Common myeloid progenitor, CD34-positive (primary cell): ENCODE results near the gene UBN2.

Source experiments
- CTCF ChIA-PET: fragments of 350-600 bp; sonication (Branson Sonifier 250); formaldehyde crosslinking; loops from one replicate; lab custom pipeline; 2021; ENCODE audit warnings: antibody characterized with exemption; lab: Charles Lee
- POLR2A ChIA-PET: fragments of 350-600 bp; sonication (Branson Sonifier 250); formaldehyde crosslinking; loops from one replicate; lab custom pipeline; 2021; ENCODE audit warnings: antibody characterized with exemption; lab: Charles Lee
- DNase-seq, 3 donors: peaks; one replicate each; pipeline versions ENCODE4 v3.0.0 to v3.0.0-alpha.2; 2013
- H3K27ac ChIP-seq, 2 experiments: 1 replicate in 1 of 2; 2 replicates in 1 of 2; pipeline ENCODE4 v1.7.0; 2013; ENCODE audit warnings: inconsistent platforms in 2 of 2, low read length in 2 of 2, mild to moderate bottlenecking in 2 of 2, low read depth in 1 of 2, moderate library complexity in 1 of 2; ENCODE audit not compliant: severe bottlenecking in 2 of 2, insufficient read depth in 1 of 2, poor library complexity in 1 of 2
- H3K27me3 ChIP-seq, 5 experiments: replicated peaks in 2 of 5; 1 replicate in 3 of 5; 2 replicates in 2 of 5; pipeline versions ENCODE4 v1.6.1 to v1.7.0; 2013; ENCODE audit warnings: low read length in 4 of 5, mild to moderate bottlenecking in 2 of 5, moderate library complexity in 2 of 5, inconsistent platforms in 1 of 5; ENCODE audit not compliant: insufficient read depth in 5 of 5, control insufficient read depth in 4 of 5
- H3K36me3 ChIP-seq, 4 experiments: 1 replicate in 2 of 4; 2 replicates in 2 of 4; pipeline versions ENCODE4 v1.6.1 to v1.7.0; 2013; ENCODE audit warnings: low read length in 3 of 4, control low read depth in 1 of 4, mild to moderate bottlenecking in 1 of 4; ENCODE audit not compliant: control insufficient read depth in 4 of 4, insufficient read depth in 4 of 4
- H3K4me1 ChIP-seq, 4 experiments: 1 replicate in 3 of 4; 2 replicates in 1 of 4; pipeline versions ENCODE4 v1.6.1 to v1.7.1; 2013; ENCODE audit warnings: low read length in 3 of 4, mild to moderate bottlenecking in 3 of 4, control low read depth in 1 of 4, inconsistent platforms in 1 of 4, moderate library complexity in 1 of 4; ENCODE audit not compliant: control insufficient read depth in 4 of 4, insufficient read depth in 4 of 4; ENCODE audit errors: control extremely low read depth in 1 of 4
- H3K4me3 ChIP-seq, 7 experiments: 1 replicate in 4 of 7; 2 replicates in 3 of 7; pipeline versions ENCODE4 v1.5.1 to v1.7.0; 2013; ENCODE audit warnings: mild to moderate bottlenecking in 7 of 7, low read length in 6 of 7, moderate library complexity in 6 of 7, inconsistent platforms in 2 of 7, low read depth in 2 of 7, control low read depth in 1 of 7; ENCODE audit not compliant: insufficient read depth in 4 of 7, control insufficient read depth in 1 of 7; ENCODE audit errors: extremely low read depth in 1 of 7
- H3K9me3 ChIP-seq, 5 experiments: 1 replicate in 4 of 5; 2 replicates in 1 of 5; pipeline versions ENCODE4 v1.6.1 to v1.7.1; 2013; ENCODE audit warnings: low read length in 4 of 5, mild to moderate bottlenecking in 2 of 5, inconsistent platforms in 1 of 5, low read depth in 1 of 5, moderate library complexity in 1 of 5; ENCODE audit not compliant: control insufficient read depth in 4 of 5, insufficient read depth in 2 of 5; ENCODE audit errors: control extremely low read depth in 1 of 5
- WGBS: methylation state at CpG from one replicate; pipeline ENCODE4 v1.1.5; 2013; ENCODE audit not compliant: insufficient coverage; 5-methylcytosine and 5-hydroxymethylcytosine counted together

Gene UBN2

DNA sequence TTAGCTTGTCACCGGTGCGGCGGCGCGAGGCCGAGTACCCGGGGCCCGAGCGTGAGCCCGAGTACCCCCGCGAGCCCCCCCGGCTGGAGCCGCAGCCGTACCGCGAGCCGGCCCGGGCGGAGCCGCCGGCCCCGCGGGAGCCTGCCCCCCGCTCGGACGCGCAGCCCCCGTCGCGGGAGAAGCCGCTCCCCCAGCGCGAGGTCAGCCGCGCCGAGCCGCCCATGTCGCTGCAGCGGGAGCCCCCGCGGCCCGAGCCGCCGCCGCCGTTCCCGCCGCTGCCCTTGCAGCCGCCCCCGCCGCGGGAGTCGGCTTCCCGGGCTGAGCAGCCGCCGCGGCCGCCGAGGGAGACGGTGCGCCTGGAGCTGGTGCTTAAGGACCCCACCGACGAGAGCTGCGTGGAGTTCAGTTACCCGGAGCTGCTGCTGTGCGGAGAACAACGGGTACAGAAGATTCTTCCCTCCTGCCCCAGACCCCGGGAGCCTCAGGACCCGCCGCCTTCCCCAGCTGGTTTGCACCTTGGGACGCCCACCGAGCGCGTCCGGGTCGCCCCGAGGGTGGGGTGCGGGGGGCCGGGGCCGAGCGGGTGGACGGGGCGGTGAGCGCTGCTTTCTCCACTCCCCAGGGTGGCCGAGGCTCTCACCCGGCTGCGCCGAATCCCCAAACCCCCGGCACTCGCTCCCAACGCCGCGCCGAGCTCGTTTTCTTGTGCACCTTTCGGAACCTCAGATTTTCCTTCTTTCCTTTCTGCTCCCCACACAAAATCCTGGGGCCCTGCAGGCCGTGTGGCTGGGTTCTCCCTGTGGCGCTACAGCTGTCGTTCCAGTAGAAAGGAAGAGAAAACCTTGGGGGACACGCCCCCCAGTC is 708 bp downstream of the UBN2 start:
- peak; percentile 20 to 55 (median 43) for DNase-seq
- Histone ChIP-seq H3K9me3 (no peaks in the 10 kb centered on the region), H3K4me1 (peaks cover 3 to 20% (median 12%) of the 10 kb centered on the region in 4 experiments), H3K27me3 (peaks cover 0 to 1% (median 0%) of the 10 kb centered on the region in 5 experiments), H3K4me3 (peak overlapping the region; percentile 93 to 99 (median 98)), H3K36me3 (no peaks in the 10 kb centered on the region), H3K27ac (peak overlapping the region; percentile 77 to 92)
- POLR2A ChIA-PET = no interaction called here
- CTCF ChIA-PET = interaction anchor here (1.0 kb wide), 1 partner anchor 149 kb away, joined by 4 read pairs; no protein-coding TSS in a partner anchor
- 0% methylated on average over 95 of the region's 101 CpGs for WGBS

DNA sequence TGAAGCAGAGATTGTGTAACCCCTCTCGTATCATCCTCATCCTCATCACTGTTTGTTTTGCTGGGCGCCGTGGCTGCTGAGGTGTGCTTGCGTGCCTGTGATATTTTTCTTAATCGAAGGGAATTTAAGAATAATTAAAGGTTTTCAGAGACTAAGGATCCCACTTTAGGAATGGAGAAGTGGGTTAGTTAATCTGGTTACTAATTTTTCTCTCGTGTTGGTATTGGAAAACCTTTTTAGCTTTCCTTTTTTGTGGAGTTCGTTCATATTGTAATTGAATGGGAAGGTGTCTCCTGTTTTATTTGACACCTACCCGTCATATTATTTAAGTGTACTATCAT is 1.3 kb downstream of the UBN2 start:
- peaks cover 3 to 20% (median 12%) of the 10 kb centered on the region in 4 experiments for H3K4me1 ChIP-seq
- DNase-seq = peak in 2 of 3 donors; percentile 33 to 35
- POLR2A ChIA-PET = interaction anchor here (0.8 kb wide), 1 partner anchor 11 kb away, joined by 4 read pairs; no protein-coding TSS in a partner anchor
- H3K27me3 ChIP-seq = peaks cover 0 to 1% (median 0%) of the 10 kb centered on the region in 5 experiments
- CTCF ChIA-PET = interaction anchor here (1.0 kb wide), 1 partner anchor 149 kb away, joined by 4 read pairs; no protein-coding TSS in a partner anchor
- peak overlapping the region; percentile 93 to 99 (median 98) for H3K4me3 ChIP-seq
- no peaks in the 10 kb centered on the region for H3K9me3 ChIP-seq
- peak overlapping the region in 1 of 2 experiments; percentile 92 for H3K27ac ChIP-seq
- 0% methylated on average over 3 of the region's 8 CpGs for WGBS
- peaks cover 1 to 4% (median 4%) of the 10 kb centered on the region in 4 experiments for H3K36me3 ChIP-seq

DNA sequence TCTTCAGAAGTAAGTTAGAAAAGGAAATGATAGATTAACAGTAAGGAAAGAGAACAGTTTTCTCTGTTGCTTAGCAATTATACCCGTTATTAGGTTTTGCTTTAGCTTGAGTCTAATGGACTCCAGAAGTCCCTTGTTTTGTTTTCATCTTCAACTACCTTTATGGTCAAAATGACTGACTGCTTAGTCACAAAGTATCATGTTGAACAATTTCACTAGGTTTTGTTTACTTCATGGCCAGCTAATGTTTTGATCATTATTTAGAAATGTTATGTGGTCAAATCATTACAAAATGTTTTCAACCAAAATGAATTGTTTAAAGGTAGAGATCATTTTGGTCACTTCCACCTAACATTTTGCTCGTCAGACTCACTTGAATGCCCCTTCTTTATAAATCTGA is 1.9 kb downstream of the UBN2 start:
- H3K36me3 ChIP-seq = peaks cover 6 to 10% (median 9%) of the 10 kb centered on the region in 4 experiments
- ChIA-PET CTCF (no interaction called here), POLR2A (interaction anchor here (0.8 kb wide), 1 partner anchor 10 kb away, joined by 4 read pairs; no protein-coding TSS in a partner anchor)
- H3K4me1 ChIP-seq = peaks cover 3 to 20% (median 12%) of the 10 kb centered on the region in 4 experiments
- no CpG with 5 or more reads among the region's 2 CpGs for WGBS
- peak in 1 of 3 donors; percentile 6 for DNase-seq
- peak overlapping the region in 5 of 7 experiments; percentile 98 to 99 (median 98) for H3K4me3 ChIP-seq
- H3K27ac ChIP-seq = no peak overlapping the region
- H3K9me3 ChIP-seq = no peaks in the 10 kb centered on the region
- H3K27me3 ChIP-seq = no peaks in the 10 kb centered on the region

DNA sequence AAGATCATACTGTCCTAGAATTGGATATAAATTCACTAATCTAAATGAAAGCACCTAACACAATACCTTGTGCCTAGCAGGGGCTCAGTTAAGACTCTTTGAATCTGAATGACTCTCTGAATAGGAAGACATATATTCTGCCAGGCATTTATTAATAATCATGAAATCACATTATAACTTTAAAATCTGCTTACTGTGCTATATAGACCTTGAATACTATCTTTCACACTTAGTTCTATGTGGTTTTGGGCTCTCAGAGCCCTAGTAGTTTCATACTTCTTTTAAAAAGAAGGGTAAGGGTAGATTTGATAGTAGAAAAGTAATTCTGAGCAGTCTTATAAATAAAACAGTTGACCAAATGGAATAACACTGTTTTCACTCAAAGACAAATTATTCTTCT is 10.2 kb downstream of the UBN2 start:
- H3K4me3 ChIP-seq = no peak overlapping the region
- POLR2A ChIA-PET = no interaction called here
- no peak for DNase-seq
- H3K27me3 ChIP-seq = no peaks in the 10 kb centered on the region
- H3K4me1 ChIP-seq = no peaks in the 10 kb centered on the region
- H3K27ac ChIP-seq = no peak overlapping the region
- H3K36me3 ChIP-seq = peaks cover 24 to 55% (median 34%) of the 10 kb centered on the region in 4 experiments
- H3K9me3 ChIP-seq = no peaks in the 10 kb centered on the region
- CTCF ChIA-PET = interaction anchor here (0.7 kb wide), 1 partner anchor 422 kb away, joined by 3 read pairs; no protein-coding TSS in a partner anchor

DNA sequence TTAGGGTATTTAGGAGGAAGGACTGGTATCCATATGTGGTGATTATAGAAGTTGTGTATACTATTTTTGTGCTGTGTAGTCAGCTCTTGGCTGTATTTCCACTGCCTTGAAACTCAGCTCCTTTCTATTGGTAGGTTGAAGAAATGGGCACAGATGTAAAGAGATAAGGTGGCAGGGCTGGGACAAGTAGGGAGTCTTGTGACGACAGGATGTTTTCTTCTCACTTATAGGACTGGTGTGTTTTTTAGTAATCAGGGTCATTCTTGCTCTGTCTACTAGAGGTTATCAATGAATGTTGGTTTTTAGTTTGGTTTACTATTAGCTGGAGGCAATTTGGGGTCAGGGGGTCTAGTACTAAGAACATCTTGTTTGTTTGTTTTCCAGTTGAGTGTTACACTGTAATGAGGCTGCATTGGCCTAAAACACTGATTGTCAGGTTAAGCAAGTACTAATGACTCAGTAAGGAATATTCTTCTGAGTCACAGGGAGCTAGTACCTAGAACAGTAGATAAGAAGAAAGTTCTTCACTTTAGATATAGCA is 11.8 kb downstream of the UBN2 start:
- Histone ChIP-seq H3K27ac (no peak overlapping the region), H3K36me3 (peaks cover 17 to 47% (median 36%) of the 10 kb centered on the region in 4 experiments), H3K4me3 (no peak overlapping the region), H3K9me3 (no peaks in the 10 kb centered on the region), H3K4me1 (no peaks in the 10 kb centered on the region), H3K27me3 (no peaks in the 10 kb centered on the region)
- no peak for DNase-seq
- ChIA-PET POLR2A (interaction anchor here (1.7 kb wide), 1 partner anchor 10 kb away, joined by 4 read pairs; no protein-coding TSS in a partner anchor), CTCF (no interaction called here)
- WGBS = 100% methylated on average over 1 of the region's 1 CpG

DNA sequence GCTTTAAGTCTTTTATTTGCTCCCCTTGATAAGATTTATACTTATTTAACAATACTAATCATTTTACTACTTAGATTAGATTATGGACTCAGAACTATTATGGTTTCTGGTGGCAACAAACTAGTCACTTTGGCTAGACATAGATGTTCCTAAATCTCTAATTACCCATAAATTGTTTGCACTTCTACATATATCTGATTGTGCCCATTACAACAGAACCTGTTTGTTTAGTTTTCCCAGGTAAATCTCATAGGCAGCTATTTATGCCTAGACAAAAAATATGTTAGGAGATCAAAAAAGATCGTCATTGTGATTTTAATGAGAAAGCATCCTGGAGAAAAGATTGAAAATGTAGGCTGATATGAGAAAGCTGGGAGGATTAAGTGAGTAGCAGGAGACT is 14.4 kb downstream of the UBN2 start:
- 93% methylated on average over 1 of the region's 1 CpG for WGBS
- Histone ChIP-seq H3K4me3 (no peak overlapping the region), H3K4me1 (no peaks in the 10 kb centered on the region), H3K27ac (no peak overlapping the region), H3K9me3 (no peaks in the 10 kb centered on the region), H3K27me3 (no peaks in the 10 kb centered on the region), H3K36me3 (peaks cover 23 to 44% (median 35%) of the 10 kb centered on the region in 4 experiments)
- no peak for DNase-seq
- ChIA-PET POLR2A (no interaction called here), CTCF (no interaction called here)
